CD4-positive, alpha-beta T cell (primary cell): Measurements from ENCODE around the gene MYL11. TPM values are rescaled to one million over a fixed set of nuclear protein-coding genes. Genes with fewer than 3 reads are reported as not detected.
A peak's percentile ranks its signal among the peaks of the same experiment; 100 is the strongest.

Experiments used
- ATAC-seq: fragments of 200-7000 bp; cut with Tn5 transposase; one replicate; pipeline ENCODE4 v1.10.0; 2022; ENCODE audit warnings: mild to moderate bottlenecking; ENCODE audit not compliant: poor library complexity
- CTCF ChIA-PET: fragments of 350-600 bp; sonication (Branson Sonifier 250); formaldehyde crosslinking; loops from one replicate; lab custom pipeline; 2021; ENCODE audit warnings: antibody characterized with exemption, inconsistent platforms; lab: Charles Lee
- POLR2A ChIA-PET: fragments of 350-600 bp; sonication (Branson Sonifier 250); formaldehyde crosslinking; loops from one replicate; lab custom pipeline; 2021; ENCODE audit warnings: antibody characterized with exemption, inconsistent platforms; lab: Charles Lee
- DNase-seq, 14 experiments: peaks; one replicate each; pipeline ENCODE4 v3.0.0-alpha.2; 2013 to 2020; ENCODE audit warnings: mixed read lengths in 2 of 14
- H3K27ac ChIP-seq, 2 donors: one replicate each; pipeline versions ENCODE4 v1.5.1 to v1.7.0; 2013; ENCODE audit warnings: low read length in 2 of 2, low read depth in 1 of 2, mild to moderate bottlenecking in 1 of 2
- H3K27me3 ChIP-seq, 2 experiments: 1 replicate in 1 of 2; 2 replicates in 1 of 2; pipeline versions ENCODE4 v1.6.1 to v1.7.0; 2013; ENCODE audit warnings: low read length in 2 of 2, control low read depth in 1 of 2, mild to moderate bottlenecking in 1 of 2, moderate library complexity in 1 of 2; ENCODE audit not compliant: insufficient read depth in 2 of 2, control insufficient read depth in 1 of 2
- H3K36me3 ChIP-seq: one replicate; pipeline ENCODE4 v1.6.1; 2013; ENCODE audit warnings: low read length, control low read depth; ENCODE audit not compliant: insufficient read depth
- H3K4me1 ChIP-seq: one replicate; pipeline ENCODE4 v1.6.1; 2013; ENCODE audit warnings: low read length, control low read depth; ENCODE audit not compliant: insufficient read depth
- H3K4me3 ChIP-seq: one replicate; pipeline ENCODE4 v1.5.1; 2013; ENCODE audit warnings: mild to moderate bottlenecking, low read length, moderate library complexity
- H3K9me3 ChIP-seq, 2 experiments: 1 replicate in 1 of 2; 2 replicates in 1 of 2; pipeline versions ENCODE4 v1.6.1 to v1.7.0; 2013; ENCODE audit warnings: low read length in 2 of 2, mild to moderate bottlenecking in 2 of 2, control low read depth in 1 of 2, moderate library complexity in 1 of 2; ENCODE audit not compliant: control insufficient read depth in 1 of 2, insufficient read depth in 1 of 2
- H3K27ac Mint-ChIP-seq: one replicate; pipeline ENCODE4 v1.8.0; 2020; ENCODE audit warnings: mixed read lengths
- H3K27me3 Mint-ChIP-seq: one replicate; pipeline ENCODE4 v1.8.0; 2021; ENCODE audit warnings: mixed read lengths
- H3K36me3 Mint-ChIP-seq: one replicate; pipeline ENCODE4 v1.8.0; 2021; ENCODE audit warnings: low read depth, mixed read lengths
- H3K4me1 Mint-ChIP-seq: one replicate; pipeline ENCODE4 v1.8.0; 2021; ENCODE audit warnings: low read depth, mixed read lengths
- H3K4me3 Mint-ChIP-seq: one replicate; pipeline ENCODE4 v1.8.0; 2020; ENCODE audit warnings: mild to moderate bottlenecking, mixed read lengths
- H3K9me3 Mint-ChIP-seq: one replicate; pipeline ENCODE4 v1.8.0; 2020; ENCODE audit warnings: mixed read lengths
- CTCF ChIP-seq: fragments of 200-600 bp; IDR thresholded peaks from one replicate; pipeline ENCODE4 v1.8.0; 2022; ENCODE audit warnings: antibody characterized with exemption, mild to moderate bottlenecking
- intact Hi-C, 2 experiments: fragments of 100-400 bp; cut with DNase I in 1 of 2; cut with micrococcal nuclease in 1 of 2; formaldehyde crosslinking; loops; one replicate each; pipeline versions ENCODE4 v1.15.1 to v1.9.0; 2023 to 2025; cut with DNase I, micrococcal nuclease
- total RNA-seq, 174 experiments: library from RNA in 2 of 174; stranded (reverse) in 2 of 174; gene quantifications; one replicate each; pipeline ENCODE4 v1.2.3 and lab custom pipeline; 2021 to 2026

Gene MYL11
- total RNA-seq, 2 experiments from 2014 or later = 0.95 to 2.4 TPM

GRCh38 chr16:30417529-30418349 is 43.1 kb downstream of the MYL11 start:
- H3K9me3 ChIP-seq = no peaks in the 10 kb centered on the region
- H3K27ac Mint-ChIP-seq = peak overlapping the region; percentile 86
- POLR2A ChIA-PET = interaction anchor here (0.5 to 4.9 kb wide), 64 partner anchors 9 to 766 kb away, joined by 3 to 119 read pairs (median 6); partner anchors contain the start of genes ALDOA, CD2BP2, CORO1A and DCTPP1
- H3K27ac ChIP-seq = peak overlapping the region; percentile 73
- H3K27me3 Mint-ChIP-seq = no peaks in the 10 kb centered on the region
- H3K4me1 Mint-ChIP-seq = peaks cover 21% of the 10 kb centered on the region
- peaks cover 11% of the 10 kb centered on the region for H3K36me3 ChIP-seq
- H3K36me3 Mint-ChIP-seq = peaks cover 26% of the 10 kb centered on the region
- peak overlapping the region; percentile 53 for H3K4me3 ChIP-seq
- no peaks in the 10 kb centered on the region for H3K9me3 Mint-ChIP-seq
- intact Hi-C loops = loop anchor here in 1 of 2 experiments (1.0 to 10.0 kb wide), 3 partner anchors 294 to 353 kb away; partner anchors contain the start of genes ALDOA, MAPK3, TBX6 and YPEL3
- no peak for TF ChIP-seq CTCF
- CTCF ChIA-PET = interaction anchor here (0.7 to 2.3 kb wide), 9 partner anchors 8 to 275 kb away, joined by 3 to 13 read pairs (median 3); partner anchors contain the start of genes DCTPP1, ZNF48 and ZNF771
- peak; percentile 85 for ATAC-seq
- peaks cover 16% of the 10 kb centered on the region for H3K4me1 ChIP-seq
- no peaks in the 10 kb centered on the region for H3K27me3 ChIP-seq
- H3K4me3 Mint-ChIP-seq = peak overlapping the region; percentile 80
- DNase-seq = peak; percentile 77 to 98 (median 88)

DNA sequence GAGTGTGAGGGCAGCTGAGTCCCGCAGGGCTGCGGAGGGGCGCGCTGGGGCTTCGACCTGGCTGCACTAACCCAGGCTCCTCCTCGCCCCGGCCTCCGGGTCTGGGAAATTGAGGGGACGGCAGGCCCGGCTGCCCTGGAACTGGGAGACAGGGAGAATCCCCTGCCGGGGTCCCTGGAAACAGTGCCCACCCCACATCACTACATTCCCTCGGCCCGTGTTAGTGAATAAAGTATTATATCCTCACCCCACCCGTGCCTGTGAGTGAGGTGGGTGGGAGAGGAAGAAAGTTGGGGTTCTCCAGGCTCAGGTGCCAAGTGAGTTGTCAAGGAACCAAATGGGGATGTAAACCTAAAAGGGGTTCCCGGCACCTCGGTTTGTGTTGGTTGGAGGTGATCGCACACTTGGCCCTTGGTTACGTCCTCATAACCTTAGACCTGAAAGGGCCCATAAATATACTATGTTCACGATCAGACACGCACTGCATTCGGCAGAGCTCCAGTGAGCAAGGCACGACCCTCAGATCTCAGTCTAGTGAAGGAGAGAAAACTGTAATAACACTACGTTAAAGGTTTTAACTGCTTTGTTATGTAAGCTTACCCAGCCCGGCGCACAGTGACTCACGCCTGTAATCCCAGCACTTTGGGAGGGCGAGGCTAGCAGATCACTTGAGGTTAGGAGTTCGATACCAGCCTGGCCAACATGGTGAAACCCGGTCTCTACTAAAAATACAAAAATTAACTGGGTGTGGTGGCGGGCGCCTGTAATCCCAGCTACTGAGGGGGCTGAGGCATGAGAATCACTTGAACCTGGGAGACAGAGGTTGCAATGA is 44.0 kb downstream of the MYL11 start:
- Mint-ChIP-seq H3K4me1 (peaks cover 21% of the 10 kb centered on the region), H3K27me3 (no peaks in the 10 kb centered on the region), H3K4me3 (peak overlapping the region; percentile 72), H3K9me3 (no peaks in the 10 kb centered on the region), H3K27ac (peak overlapping the region; percentile 86), H3K36me3 (peaks cover 34% of the 10 kb centered on the region)
- POLR2A ChIA-PET = interaction anchor here (0.5 to 4.9 kb wide), 54 partner anchors 8 to 767 kb away, joined by 3 to 119 read pairs (median 6); partner anchors contain the start of genes ALDOA, CD2BP2, CORO1A and DCTPP1
- ATAC-seq = no peak
- H3K27ac ChIP-seq = peak overlapping the region; percentile 73
- H3K9me3 ChIP-seq = no peaks in the 10 kb centered on the region
- H3K36me3 ChIP-seq = peaks cover 15% of the 10 kb centered on the region
- no peak for TF ChIP-seq CTCF
- peaks cover 16% of the 10 kb centered on the region for H3K4me1 ChIP-seq
- no peaks in the 10 kb centered on the region for H3K27me3 ChIP-seq
- CTCF ChIA-PET = interaction anchor here (0.7 to 2.3 kb wide), 8 partner anchors 9 to 276 kb away, joined by 3 to 13 read pairs (median 4); partner anchors contain the start of genes DCTPP1, ZNF48 and ZNF771
- H3K4me3 ChIP-seq = peak overlapping the region; percentile 53
- intact Hi-C loops = loop anchor here in 1 of 2 experiments (10.0 kb wide), 2 partner anchors 324 to 354 kb away; partner anchors contain the start of genes ALDOA, TBX6 and YPEL3
- peak in 1 of 14 experiments; percentile 33 for DNase-seq

DNA sequence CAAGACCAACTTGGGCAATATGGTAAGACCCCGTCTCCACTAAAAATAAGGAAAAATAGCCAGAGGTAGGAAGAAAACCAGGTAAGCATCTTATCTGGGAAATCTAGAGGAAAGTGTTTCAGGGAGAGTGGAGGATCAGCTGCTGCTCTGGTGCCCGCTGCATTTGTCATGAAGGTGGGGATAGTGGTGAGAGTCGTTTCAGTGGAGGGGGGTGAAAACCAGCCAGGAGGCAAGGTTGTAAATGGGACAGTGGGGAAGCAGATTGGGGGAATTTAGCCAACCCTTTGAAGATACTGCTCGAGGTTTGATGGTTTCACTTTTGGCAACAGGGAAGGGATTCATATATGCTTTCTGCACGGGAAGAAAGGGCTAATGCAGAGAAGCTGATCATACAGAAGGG is 46.4 kb downstream of the MYL11 start:
- H3K4me1 Mint-ChIP-seq = peaks cover 16% of the 10 kb centered on the region
- no peaks in the 10 kb centered on the region for H3K27me3 Mint-ChIP-seq
- peaks cover 48% of the 10 kb centered on the region for H3K36me3 Mint-ChIP-seq
- Histone ChIP-seq H3K9me3 (no peaks in the 10 kb centered on the region), H3K4me3 (no peak overlapping the region), H3K36me3 (peaks cover 29% of the 10 kb centered on the region), H3K27ac (no peak overlapping the region), H3K4me1 (peaks cover 16% of the 10 kb centered on the region), H3K27me3 (no peaks in the 10 kb centered on the region)
- no peak for DNase-seq
- H3K27ac Mint-ChIP-seq = peak overlapping the region; percentile 31
- no peak for TF ChIP-seq CTCF
- H3K9me3 Mint-ChIP-seq = no peaks in the 10 kb centered on the region
- peak overlapping the region; percentile 46 for H3K4me3 Mint-ChIP-seq
- POLR2A ChIA-PET = interaction anchor here (0.9 to 1.1 kb wide), 3 partner anchors 9 to 38 kb away, joined by 3 read pairs; partner anchors contain the start of genes DCTPP1 and ZNF771
- no peak for ATAC-seq
- intact Hi-C loops = loop anchor here in 1 of 2 experiments (10.0 kb wide), 1 partner anchor 274 kb away; the partner anchor contains the start of gene SRCAP
- CTCF ChIA-PET = interaction anchor here (1.9 kb wide), 1 partner anchor 9 kb away, joined by 6 read pairs; the partner anchor contains the start of gene DCTPP1
